ENCODE results near the gene ZNF541.

- TF ChIP-seq EZH2 (IDR thresholded peaks at IDR 0.05) (no peak), POLR2AphosphoS5 (IDR thresholded peaks at IDR 0.05; ENCODE audit: borderline replicate concordance, low read depth, low read length) (no peak), FOXP2 (optimal IDR thresholded peaks at IDR 0.05; ENCODE audit: control extremely low read depth, extremely low read length, insufficient read depth) (no peak)
Measured at GRCh38 chr19:47615230-47615629, 42.3 kb upstream of the ZNF541 start.

Measured in SK-N-MC (cell line).